Left lobe of liver (tissue), 2 donors: ENCODE measurements around the gene ZNF609. TPM values are rescaled to one million over a fixed set of nuclear protein-coding genes. Genes with fewer than 3 reads are reported as not detected.
A peak's percentile ranks its signal among the peaks of the same experiment; 100 is the strongest.
"Not testable (repeated sequence)": the region's sequence is repeated elsewhere in the genome, so short reads cannot be mapped to it uniquely, and the experiment has no call there.

ENCODE experiments used
- ATAC-seq: fragments of 200-7000 bp; cut with Tn5 transposase; one replicate; pipeline ENCODE4 v1.9.1; 2020; ENCODE audit warnings: mild to moderate bottlenecking, moderate library complexity
- DNase-seq: peaks from one replicate; pipeline ENCODE4 v3.0.0-alpha.2; 2020; ENCODE audit warnings: low spot score
- total RNA-seq: library from RNA; stranded (reverse); gene quantifications from one replicate; pipeline ENCODE4 v1.2.1, GENCODE V29; 2021
- donor health status: DM: no; HTN: no; CAD: no; lungs with moderate emphysema.
- donor health status: DM: no; HTN: yes; CAD: no.

ZNF609 gene
- total RNA-seq, 1 donor from 2014 or later, result 16.3 TPM

DNA sequence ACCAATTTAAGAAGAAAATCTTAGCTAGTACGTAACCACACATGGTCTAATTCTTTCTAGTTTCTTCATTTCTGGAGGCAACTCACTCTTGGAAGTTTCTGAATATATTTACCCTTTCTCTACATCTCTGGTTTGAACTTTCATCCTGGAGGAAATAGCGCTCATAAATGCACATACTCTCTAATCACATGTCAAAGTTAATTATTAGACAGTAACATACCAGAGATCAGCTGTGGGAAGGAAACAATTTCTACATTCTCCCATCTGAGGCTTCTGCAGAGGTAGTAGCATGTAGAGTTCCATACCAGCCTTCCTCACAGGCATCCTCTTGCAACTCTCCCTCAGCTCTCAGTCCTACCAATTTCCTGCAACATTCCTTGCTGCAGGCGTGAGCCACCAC, 182.5 kb downstream of the ZNF609 start:
- DNase-seq (no peak), ATAC-seq (peak; percentile 92)

DNA sequence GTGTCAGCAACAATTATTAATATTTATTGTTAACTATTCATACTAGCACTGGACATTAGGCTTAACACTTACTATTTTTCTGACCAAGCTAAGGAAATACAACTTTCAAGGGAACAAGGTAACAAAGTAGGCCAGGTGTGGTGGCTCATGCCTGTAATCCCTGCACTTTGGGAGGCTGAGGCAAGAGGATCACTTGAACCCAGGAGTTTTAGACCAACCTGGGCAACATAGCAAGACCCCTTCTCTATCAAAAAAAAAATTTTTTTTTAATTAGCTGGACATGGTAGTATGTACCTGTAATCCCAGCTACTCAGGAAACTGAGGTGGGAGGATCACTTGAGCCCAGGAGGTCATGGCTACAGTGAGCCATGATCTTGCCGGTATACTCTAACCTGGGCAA, 183.3 kb downstream of the ZNF609 start:
- ATAC-seq, result no peak
- DNase-seq, result no peak

- not testable (repeated sequence) for ATAC-seq, DNase-seq
Measured at GRCh38 chr15:64644811-64645210, 184.4 kb downstream of the ZNF609 start.

GRCh38 chr15:64645995-64646394, 185.6 kb downstream of the ZNF609 start:
- no peak for ATAC-seq
- DNase-seq, result no peak

- no peak for DNase-seq
- no peak for ATAC-seq
Measured at GRCh38 chr15:64647367-64647766, 187.0 kb downstream of the ZNF609 start.

DNA sequence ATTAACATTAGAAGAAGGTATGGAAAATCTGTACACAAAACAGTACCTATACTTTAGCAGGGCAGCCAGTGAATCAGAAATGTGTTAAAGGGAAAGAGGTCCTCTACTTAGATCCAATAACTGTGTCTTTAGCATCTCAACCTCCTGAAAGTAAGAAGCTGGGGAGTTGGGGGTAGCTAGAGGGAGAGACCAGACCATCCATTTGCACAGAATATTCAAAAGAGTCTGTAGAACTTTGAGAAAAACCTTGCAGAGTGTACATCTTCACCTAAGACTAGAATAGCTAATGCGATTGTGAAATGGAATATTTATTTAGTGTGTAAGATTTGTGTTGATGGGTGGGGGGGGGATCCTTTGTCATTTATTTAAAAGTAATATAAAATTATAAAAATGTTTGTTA, 190.2 kb downstream of the ZNF609 start:
- no peak for ATAC-seq

DNA sequence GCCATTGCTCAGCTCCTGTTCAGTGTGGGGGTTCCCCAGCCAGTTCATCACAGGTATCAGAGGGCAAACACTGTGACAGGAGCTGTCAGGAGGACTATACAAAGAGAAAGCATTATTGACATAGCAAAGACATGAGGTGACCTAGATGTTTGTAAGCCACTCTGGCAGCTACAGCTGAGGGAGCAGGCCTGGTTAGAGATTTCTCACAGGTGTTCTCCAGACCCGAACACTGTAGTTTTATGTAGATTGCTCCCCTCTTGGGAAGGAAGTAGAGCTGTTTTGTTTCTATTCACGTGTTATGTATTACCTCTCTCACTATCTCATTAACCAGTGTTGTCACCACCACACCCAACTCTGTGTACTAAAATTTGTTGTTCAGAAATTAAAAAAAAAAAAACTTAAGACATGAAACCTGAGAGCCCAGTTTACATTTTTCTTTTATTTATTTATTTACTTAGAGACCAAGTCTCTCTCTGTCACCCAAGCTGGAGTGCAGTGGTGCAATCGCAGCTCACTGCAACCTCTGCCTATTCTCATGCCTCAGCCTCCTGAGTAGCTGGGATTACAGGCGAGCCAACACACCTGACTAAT, 191.3 kb downstream of the ZNF609 start:
- ATAC-seq (peak; percentile 97), DNase-seq (peak; percentile 60)

More for the DNA sequence above, 190.2 kb downstream of the ZNF609 start:
- DNase-seq, result no peak

GRCh38 chr15:64653757-64654156, 193.4 kb downstream of the ZNF609 start:
- no peak for DNase-seq
- peak; percentile 54 for ATAC-seq

DNA sequence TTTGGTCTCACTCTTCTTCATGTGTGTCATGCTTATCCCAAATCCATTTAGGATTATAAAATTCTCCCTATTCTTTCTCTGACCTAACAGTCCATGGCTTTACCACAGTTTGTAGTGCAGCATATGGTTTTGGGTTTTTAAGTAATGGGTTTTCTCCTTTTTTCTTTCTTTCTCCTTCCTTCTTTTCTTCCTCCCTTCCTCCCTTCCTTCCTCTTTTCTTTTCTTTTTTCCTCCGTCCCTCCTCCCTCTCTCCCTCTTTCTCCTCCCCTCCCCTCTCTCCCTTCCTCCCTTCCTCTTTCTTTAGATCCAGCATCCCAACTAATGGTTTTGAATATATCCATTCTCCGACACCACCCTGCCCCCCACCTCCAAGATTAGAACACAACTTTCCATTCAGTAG, 196.1 kb downstream of the ZNF609 start:
- ATAC-seq, result no peak
- DNase-seq, result no peak

GRCh38 chr15:64665179-64665578, 204.8 kb downstream of the ZNF609 start:
- no peak for DNase-seq

GRCh38 chr15:64667736-64668161, 207.4 kb downstream of the ZNF609 start:
- ATAC-seq (no peak), DNase-seq (no peak)

More at GRCh38 chr15:64665179-64665578, 204.8 kb downstream of the ZNF609 start:
- no peak for ATAC-seq

DNA sequence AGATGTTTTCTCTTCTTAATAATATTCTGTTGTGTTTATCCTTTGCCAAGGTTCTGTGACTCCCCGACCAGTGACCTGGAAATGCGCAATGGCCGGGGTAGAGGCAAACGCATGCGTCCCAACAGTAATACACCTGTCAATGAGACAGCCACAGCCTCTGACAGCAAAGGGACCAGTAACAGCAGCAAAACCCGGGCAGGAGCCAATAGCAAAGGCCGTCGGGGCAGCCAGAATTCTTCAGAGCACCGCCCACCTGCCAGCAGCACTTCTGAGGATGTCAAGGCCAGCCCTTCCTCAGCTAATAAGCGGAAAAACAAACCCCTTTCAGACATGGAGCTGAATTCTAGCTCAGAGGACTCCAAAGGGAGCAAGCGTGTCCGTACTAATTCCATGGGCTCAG, 213.5 kb downstream of the ZNF609 start:
- ATAC-seq (no peak), DNase-seq (no peak)

GRCh38 chr15:64678126-64678819, 217.9 kb downstream of the ZNF609 start:
- DNase-seq (no peak), ATAC-seq (no peak)

GRCh38 chr15:64680097-64680496, 219.7 kb downstream of the ZNF609 start:
- DNase-seq, result no peak
- ATAC-seq, result no peak

- DNase-seq (peak; percentile 59), ATAC-seq (peak; percentile 90)
Measured at GRCh38 chr15:64681424-64682024, 221.1 kb downstream of the ZNF609 start.

GRCh38 chr15:64682255-64682654, 221.9 kb downstream of the ZNF609 start:
- ATAC-seq, result no peak
- DNase-seq, result no peak

DNA sequence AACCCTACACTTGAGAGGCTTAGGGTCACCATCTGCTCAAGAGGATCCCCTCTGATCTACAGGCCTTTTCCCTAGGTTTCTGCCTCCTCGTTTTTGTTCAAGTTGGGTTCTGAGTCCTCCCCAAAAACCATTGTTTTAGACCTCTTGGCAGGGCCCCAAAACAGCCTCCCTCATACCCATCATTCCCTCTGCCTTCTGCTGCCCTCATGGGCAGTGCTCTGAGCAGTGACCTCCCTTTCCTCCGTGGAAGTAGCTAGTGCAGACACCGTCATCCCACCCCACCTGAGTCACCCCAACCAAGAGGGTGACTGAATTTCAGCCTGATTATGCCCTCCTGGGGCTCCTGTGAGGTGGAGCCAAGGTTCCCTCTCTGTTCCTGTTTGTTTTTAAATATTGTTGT, 223.0 kb downstream of the ZNF609 start:
- no peak for ATAC-seq

DNA sequence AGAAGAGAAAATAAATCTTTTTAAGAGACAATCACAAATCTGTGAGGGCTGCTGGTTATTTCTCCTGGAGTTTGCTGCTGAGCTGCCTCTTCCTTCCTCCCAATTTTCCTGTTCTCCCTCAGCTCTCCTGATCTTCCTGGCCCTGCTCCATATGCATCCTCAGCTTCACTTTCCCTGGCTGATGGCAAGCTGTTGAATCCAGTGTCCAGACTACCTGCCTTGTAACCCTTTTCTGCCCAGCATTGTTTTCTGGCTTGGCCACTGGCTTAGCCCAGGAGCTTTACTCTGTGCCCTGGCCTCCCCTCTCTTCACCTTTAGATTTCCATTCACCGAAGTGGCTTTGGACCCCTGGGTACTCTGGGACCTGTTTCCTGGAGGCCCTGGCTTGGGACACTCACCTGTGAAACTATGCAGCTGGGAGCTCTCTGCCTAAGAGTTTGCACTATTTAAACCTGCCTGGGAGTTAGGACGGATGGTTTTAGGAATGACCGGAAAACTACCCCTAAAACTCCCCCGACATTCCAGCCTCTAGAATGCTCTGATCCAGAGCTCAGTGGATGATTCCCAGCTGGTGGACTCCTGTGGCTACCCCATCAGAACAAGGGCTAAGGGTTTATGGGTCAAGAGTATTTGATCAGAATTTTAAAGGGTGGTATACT, 225.0 kb downstream of the ZNF609 start:
- no peak for DNase-seq
- no peak for ATAC-seq

More for the DNA sequence above, 223.0 kb downstream of the ZNF609 start:
- no peak for DNase-seq

- ATAC-seq, result peak; percentile 51
- no peak for DNase-seq
Measured at GRCh38 chr15:64686130-64686735, 225.9 kb downstream of the ZNF609 start.

GRCh38 chr15:64687172-64687571, 226.8 kb downstream of the ZNF609 start:
- no peak for ATAC-seq
- DNase-seq, result no peak

DNA sequence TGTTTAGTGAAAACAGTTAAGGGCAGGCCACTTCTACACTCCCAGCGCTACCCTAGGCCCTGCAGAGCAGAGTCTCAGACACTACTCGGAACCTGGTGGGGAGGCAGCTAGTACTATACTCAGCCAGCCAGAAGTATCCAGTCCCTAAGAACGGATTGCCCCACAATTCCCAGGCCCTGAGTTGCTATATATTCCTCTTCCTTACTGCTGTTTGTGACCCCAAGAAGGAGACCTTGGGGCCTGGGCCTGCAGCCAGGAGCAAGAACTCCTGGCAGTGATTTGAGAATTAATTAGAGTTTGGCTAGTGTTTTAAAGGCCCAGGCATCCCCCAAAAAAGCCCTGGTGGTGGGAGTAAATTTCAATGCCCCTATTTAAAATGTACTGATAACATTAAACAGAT, 227.3 kb downstream of the ZNF609 start:
- ATAC-seq, result no peak
- DNase-seq, result no peak
